Measurements from ENCODE around the gene WIPF2.

GRCh38 chr17:40265337-40265736 is 46.2 kb downstream of the WIPF2 start:
- TF ChIP-seq, protein P1, sequence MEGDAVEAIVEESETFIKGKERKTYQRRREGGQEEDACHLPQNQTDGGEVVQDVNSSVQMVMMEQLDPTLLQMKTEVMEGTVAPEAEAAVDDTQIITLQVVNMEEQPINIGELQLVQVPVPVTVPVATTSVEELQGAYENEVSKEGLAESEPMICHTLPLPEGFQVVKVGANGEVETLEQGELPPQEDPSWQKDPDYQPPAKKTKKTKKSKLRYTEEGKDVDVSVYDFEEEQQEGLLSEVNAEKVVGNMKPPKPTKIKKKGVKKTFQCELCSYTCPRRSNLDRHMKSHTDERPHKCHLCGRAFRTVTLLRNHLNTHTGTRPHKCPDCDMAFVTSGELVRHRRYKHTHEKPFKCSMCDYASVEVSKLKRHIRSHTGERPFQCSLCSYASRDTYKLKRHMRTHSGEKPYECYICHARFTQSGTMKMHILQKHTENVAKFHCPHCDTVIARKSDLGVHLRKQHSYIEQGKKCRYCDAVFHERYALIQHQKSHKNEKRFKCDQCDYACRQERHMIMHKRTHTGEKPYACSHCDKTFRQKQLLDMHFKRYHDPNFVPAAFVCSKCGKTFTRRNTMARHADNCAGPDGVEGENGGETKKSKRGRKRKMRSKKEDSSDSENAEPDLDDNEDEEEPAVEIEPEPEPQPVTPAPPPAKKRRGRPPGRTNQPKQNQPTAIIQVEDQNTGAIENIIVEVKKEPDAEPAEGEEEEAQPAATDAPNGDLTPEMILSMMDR (conservative IDR thresholded peaks at IDR 0.05; ENCODE audit: low read depth, low read length), result no peak
- TF ChIP-seq EZH2 (IDR thresholded peaks at IDR 0.05; ENCODE audit: low read length, unreplicated experiment) (no peak), EZH2phosphoT487 (IDR thresholded peaks at IDR 0.05; ENCODE audit: borderline replicate concordance, low read length) (no peak)
